Mammary microvascular endothelial cell (primary cell): ENCODE measurements around the gene SEC14L5. TPM values are rescaled to one million over a fixed set of nuclear protein-coding genes. Genes with fewer than 3 reads are reported as not detected.

Experiments
- total RNA-seq: library from RNA; depleted of rRNA; stranded (reverse); fragments of >200 nt; gene quantifications from 2 replicates; pipeline ENCODE4 v1.2.3, GENCODE V29; 2015

The SEC14L5 gene
- not detected in 2 replicates for total RNA-seq

DNA sequence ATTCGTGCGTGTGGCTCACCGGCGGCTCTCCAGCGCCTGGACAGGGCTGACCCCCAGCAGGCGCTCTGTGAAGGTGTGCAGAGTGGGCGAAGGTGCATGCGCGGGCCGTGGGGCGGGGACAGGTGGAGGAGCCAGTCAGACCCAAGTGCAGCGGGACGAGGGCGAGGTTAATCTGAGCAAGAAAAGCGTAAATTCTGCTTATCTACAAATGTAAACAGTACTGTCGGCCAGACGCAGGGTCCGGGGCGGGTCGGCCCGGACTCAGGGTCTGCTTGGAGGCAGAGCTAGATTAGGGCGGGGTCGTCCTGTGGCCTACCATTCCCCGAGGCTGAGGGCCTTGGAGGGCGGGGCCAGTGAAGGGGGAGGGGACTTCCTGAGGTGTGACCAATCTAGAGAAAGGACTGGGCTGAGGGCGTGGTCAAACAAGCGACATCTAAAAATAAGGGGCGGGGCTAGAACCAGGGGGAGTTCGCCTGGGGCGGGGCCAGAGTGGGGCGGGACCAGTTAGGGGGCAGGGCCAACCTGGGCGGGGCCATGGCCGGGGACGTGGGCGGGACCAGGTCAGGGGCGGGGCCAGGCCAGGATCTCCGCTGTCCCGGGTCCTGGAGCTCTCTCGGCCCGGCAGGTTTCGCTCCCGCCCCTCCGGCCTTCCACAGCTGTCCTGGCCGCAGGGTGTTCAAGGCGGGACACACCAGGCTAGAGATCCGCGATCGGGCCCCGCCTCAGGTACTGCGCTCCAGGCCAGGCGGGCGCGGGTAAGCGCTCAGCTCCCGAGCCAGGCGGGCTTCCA, at the start of gene SEC14L5:
TSS of gene SEC14L5 (plus strand) at position 611 of the 790 bp plus-strand sequence. CDS start 994 bp downstream, outside the sequence.

DNA sequence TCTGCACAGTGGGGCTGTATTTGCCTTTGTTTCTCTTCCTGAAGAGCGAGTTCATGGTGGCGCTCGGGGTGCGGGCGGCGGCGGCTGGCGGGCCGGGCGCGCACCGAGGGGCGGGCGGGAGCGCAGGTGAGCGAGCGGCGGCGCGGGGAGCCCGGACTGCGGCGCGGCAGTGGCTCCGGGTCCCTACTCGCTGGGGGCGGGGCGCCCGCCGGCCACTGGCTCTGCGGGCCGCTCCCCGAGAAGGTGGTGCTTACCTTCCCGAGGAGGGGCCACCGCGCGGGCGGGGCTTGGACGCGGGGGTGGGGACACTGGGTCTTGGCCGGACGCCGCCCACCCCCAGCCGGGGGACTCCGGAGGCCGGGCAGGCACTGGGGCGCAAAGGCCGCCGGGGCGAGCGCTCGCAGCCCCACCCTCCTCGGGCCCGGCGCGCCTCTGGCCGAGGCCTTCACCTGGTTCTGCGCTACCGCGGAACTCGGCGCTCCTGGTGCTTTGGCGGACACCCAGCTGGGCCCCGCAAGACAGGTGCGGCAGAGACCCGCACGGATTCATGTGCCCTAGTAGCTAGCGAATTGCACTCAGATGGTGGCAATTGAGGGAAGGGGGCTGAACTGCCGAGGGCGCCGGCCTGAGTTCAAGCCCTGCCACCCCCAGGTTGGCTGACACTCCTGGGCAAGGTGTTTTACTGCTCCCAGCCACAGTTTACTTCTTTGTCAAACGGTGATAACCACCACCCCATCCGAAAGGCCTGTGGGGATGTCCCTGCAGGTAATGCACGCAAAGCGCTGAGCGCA, 20.9 kb upstream of the SEC14L5 start, which contains the start of gene PPL:
TSS of gene PPL (minus strand) at position 158 of the 791 bp plus-strand sequence. CDS start at position 55, 103 bp downstream.

DNA sequence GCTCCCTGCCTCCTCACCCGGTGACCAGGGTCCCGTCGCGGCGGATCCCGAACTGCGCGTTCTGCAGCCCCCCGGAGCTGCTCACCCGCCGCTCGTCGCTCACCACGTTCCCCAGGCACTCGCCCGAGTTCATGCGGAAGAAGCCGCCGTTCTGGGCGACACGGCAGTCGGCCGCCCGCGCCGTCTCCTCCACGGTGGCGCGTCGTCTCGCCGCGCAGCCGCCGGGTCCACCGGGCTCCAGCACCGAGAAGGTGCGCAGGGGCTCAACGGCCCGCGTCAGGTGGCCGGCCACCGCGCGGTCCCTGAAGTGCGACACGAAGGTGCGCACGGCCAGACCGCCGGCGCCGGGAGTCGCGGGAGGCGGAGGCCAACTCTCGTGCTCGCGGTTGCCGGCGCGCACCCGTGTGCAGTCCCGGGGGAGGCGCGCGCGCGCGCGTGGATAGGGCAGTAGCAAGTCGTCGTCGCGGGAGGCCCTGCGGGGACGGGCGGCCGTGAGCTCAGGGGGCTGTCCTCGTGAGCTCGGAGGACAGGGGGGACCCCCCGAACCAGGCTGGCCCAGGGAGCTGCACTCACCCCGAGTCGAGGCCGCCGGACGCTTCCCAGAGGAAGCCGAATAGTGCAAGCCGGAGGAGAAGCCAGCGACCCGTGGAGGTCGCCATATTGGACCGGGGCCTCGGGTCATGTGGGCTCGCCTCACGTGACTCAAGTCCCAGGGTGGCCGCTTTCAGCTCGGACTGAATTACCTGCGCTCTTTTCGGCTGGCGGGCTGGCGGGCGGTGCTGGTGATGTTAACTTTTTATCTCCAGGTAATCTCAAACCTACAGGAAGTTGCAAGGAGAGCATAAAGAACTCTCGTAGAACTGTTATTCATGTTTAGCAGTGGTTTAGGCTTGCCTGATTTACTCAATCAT, 75.4 kb downstream of the SEC14L5 start, which contains the start of gene NAGPA:
TSS of gene NAGPA (minus strand) at position 680 of the 911 bp plus-strand sequence. CDS start at position 659, 21 bp downstream.

DNA sequence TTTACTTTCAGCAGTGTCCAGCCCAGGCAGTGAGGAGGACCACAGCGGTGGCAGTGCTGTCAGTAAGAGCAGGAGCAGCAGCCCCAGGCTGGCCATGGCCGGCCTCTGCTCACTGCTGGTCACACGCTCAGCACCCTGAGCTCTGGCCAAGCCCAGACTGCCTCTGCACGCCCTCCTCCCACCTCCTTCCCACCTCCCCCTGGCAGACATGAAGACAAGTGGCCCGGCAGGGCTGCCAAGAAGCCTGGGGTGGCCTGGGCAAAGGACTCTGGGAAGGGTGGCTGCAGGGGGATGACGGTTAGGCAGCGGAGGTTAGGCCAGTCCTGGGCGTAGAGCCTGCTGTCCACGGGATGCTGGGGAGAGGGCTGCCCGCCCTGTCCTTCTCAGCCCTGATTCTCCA, 107.7 kb downstream of the SEC14L5 start, which contains the start of gene C16orf89:
TSS of gene C16orf89 (minus strand) at position 144 of the 400 bp plus-strand sequence. CDS start at position 96, 48 bp downstream.

Other genes with a start within 250 kb of the SEC14L5 start
- gene ANKS3, start 224.1 kb upstream of the SEC14L5 start, total RNA-seq, result 5.5 and 5.8 TPM in 2 replicates
- 0.27 TPM in 1 of 2 replicates, not detected in the other for gene DNAAF8, start 223.8 kb upstream of the SEC14L5 start, total RNA-seq
- 7.7 and 7.8 TPM in 2 replicates for gene ZNF500, start 191.2 kb upstream of the SEC14L5 start, total RNA-seq
- not detected in 2 replicates for gene SEPTIN12, start 170.0 kb upstream of the SEC14L5 start, total RNA-seq
- not detected in 2 replicates for gene SMIM22, start 163.0 kb upstream of the SEC14L5 start, total RNA-seq
- gene ROGDI, start 155.7 kb upstream of the SEC14L5 start, total RNA-seq, result 17.0 and 19.7 TPM in 2 replicates
- 56.5 and 57.8 TPM in 2 replicates for gene GLYR1, start 111.0 kb upstream of the SEC14L5 start, total RNA-seq
- 32.9 and 33.4 TPM in 2 replicates for gene UBN1, start 110.8 kb upstream of the SEC14L5 start, total RNA-seq
- 0.47 and 0.64 TPM in 2 replicates for gene PPL, start 21.2 kb upstream of the SEC14L5 start, total RNA-seq
- gene NAGPA, start 75.6 kb downstream of the SEC14L5 start, total RNA-seq, result 56.2 and 82.2 TPM in 2 replicates
- gene C16orf89, start 107.6 kb downstream of the SEC14L5 start, total RNA-seq, result 1.2 and 2.1 TPM in 2 replicates
- 44.7 and 50.3 TPM in 2 replicates for gene ALG1, start 113.5 kb downstream of the SEC14L5 start, total RNA-seq
- 16.0 and 21.0 TPM in 2 replicates for gene EEF2KMT, start 139.5 kb downstream of the SEC14L5 start, total RNA-seq